Measurements from ENCODE around the gene INPP5D.

- TF ChIP-seq TAF1 (IDR thresholded peaks at IDR 0.05; ENCODE audit: low read depth, low read length): no peak
- no peak for TF ChIP-seq EZH2 (IDR thresholded peaks at IDR 0.05; ENCODE audit: low read depth, low read length, severe bottlenecking)
- no peak for TF ChIP-seq CTCF (IDR thresholded peaks at IDR 0.05; ENCODE audit: control extremely low read depth in 1 of 3, insufficient read depth in 1 of 3, low read depth in 1 of 3, low read length in 3 of 3)
- TF ChIP-seq RNF2 (IDR thresholded peaks at IDR 0.05; ENCODE audit: borderline replicate concordance, low read depth, low read length, missing control alignments, poor library complexity, severe bottlenecking): no peak
- TF ChIP-seq SP1 (IDR thresholded peaks at IDR 0.05; ENCODE audit: low read depth, low read length): no peak
- TF ChIP-seq CEBPB (IDR thresholded peaks at IDR 0.05; ENCODE audit: low read depth, low read length): no peak
- no peak for TF ChIP-seq CBX5 (IDR thresholded peaks at IDR 0.05; ENCODE audit: low read depth, low read length)
- no peak for TF ChIP-seq EP300 (IDR thresholded peaks at IDR 0.05; ENCODE audit: borderline replicate concordance in 1 of 2, low read depth in 2 of 2, low read length in 2 of 2)
- TF ChIP-seq MAFK (IDR thresholded peaks at IDR 0.05; ENCODE audit: low read depth, low read length): no peak
Observed at GRCh38 chr2:233085037-233085838, 25.1 kb downstream of the INPP5D start.

Data from H1 (cell line).